Breast epithelium (tissue), 4 donors: ENCODE results near the gene ART3. TPM values are rescaled to one million over a fixed set of nuclear protein-coding genes. Genes with fewer than 3 reads are reported as not detected.

Source experiments
- DNase-seq, 2 donors: peaks; one replicate each; pipeline ENCODE4 v3.0.0-alpha.2; 2019; ENCODE audit warnings: low spot score in 2 of 2
- H3K27ac ChIP-seq, 2 donors: fragments of 200-600 bp; sonication (generic) in 1 of 2; one replicate each; pipeline ENCODE4 v1.5.1; 2016 to 2019; ENCODE audit warnings: mild to moderate bottlenecking in 1 of 2
- H3K27me3 ChIP-seq, 2 donors: fragments of 200-600 bp; sonication (generic) in 1 of 2; one replicate each; pipeline versions ENCODE4 v1.5.1 to v1.6.0; 2017 to 2019; ENCODE audit warnings: control low read depth in 1 of 2, mild to moderate bottlenecking in 1 of 2
- H3K36me3 ChIP-seq: fragments of 200-600 bp; one replicate; pipeline ENCODE4 v1.5.1; 2019
- H3K4me1 ChIP-seq, 2 donors: fragments of 200-600 bp; sonication (generic); one replicate each; pipeline ENCODE4 v1.5.1; 2016 to 2019; ENCODE audit warnings: control low read depth in 1 of 2
- H3K4me3 ChIP-seq, 3 donors: fragments of 200-600 bp; sonication (generic); 1 replicate in 2 of 3; 2 replicates in 1 of 3; pipeline ENCODE4 v1.5.1; 2016 to 2019; ENCODE audit warnings: mild to moderate bottlenecking in 3 of 3, moderate library complexity in 2 of 3
- H3K9me3 ChIP-seq, 2 donors: fragments of 200-600 bp; sonication (generic) in 1 of 2; one replicate each; pipeline ENCODE4 v1.5.1; 2016 to 2019; ENCODE audit warnings: control low read depth in 1 of 2
- CTCF ChIP-seq, 3 donors: fragments of 450-650 bp; IDR thresholded peaks; one replicate each; pipeline ENCODE4 v1.5.1; 2016 to 2017; ENCODE audit warnings: antibody characterized with exemption in 3 of 3, mild to moderate bottlenecking in 3 of 3, moderate library complexity in 3 of 3
- POLR2A ChIP-seq: fragments of 450-650 bp; IDR thresholded peaks from one replicate; pipeline ENCODE4 v1.6.1; 2016; ENCODE audit warnings: antibody characterized with exemption, mild to moderate bottlenecking, moderate library complexity
- POLR2AphosphoS5 ChIP-seq, 3 donors: sonication (generic); formaldehyde crosslinking; IDR thresholded peaks; one replicate each; pipeline ENCODE4 v1.6.1; 2017; ENCODE audit warnings: antibody characterized with exemption in 3 of 3
- intact Hi-C: fragments of 100-400 bp; cut with DNase I; formaldehyde crosslinking; loops from one replicate; pipeline ENCODE4 v1.15.1; 2023; ENCODE audit warnings: low total_unique reads
- total RNA-seq, 3 donors: library from RNA; depleted of rRNA; stranded (reverse); fragments of >200 nt; gene quantifications; one replicate each; pipeline ENCODE4 v1.1.0, GENCODE V29; 2016

Gene ART3
- total RNA-seq, 3 donors from 2014 or later = not detected

GRCh38 chr4:76072760-76073159 is 1.7 kb upstream of the ART3 start:
- no peaks in the 10 kb centered on the region for H3K27me3 ChIP-seq
- no peaks in the 10 kb centered on the region for H3K36me3 ChIP-seq
- TF ChIP-seq POLR2A (no peak), CTCF (IDR thresholded peaks at IDR 0.05) (no peak), POLR2AphosphoS5 (IDR thresholded peaks at IDR 0.05) (no peak)
- no peak overlapping the region for H3K4me3 ChIP-seq
- H3K4me1 ChIP-seq = no peaks in the 10 kb centered on the region
- no peak for DNase-seq
- H3K9me3 ChIP-seq = no peaks in the 10 kb centered on the region
- H3K27ac ChIP-seq = no peak overlapping the region
- intact Hi-C loops = loop anchor here (2.0 kb wide), 1 partner anchor 30 kb away; no protein-coding TSS in a partner anchor

- Histone ChIP-seq H3K27me3 (no peaks in the 10 kb centered on the region), H3K4me3 (no peak overlapping the region), H3K4me1 (no peaks in the 10 kb centered on the region), H3K36me3 (no peaks in the 10 kb centered on the region), H3K27ac (no peak overlapping the region), H3K9me3 (no peaks in the 10 kb centered on the region)
- DNase-seq = no peak
- TF ChIP-seq POLR2AphosphoS5 (IDR thresholded peaks at IDR 0.05) (no peak), CTCF (IDR thresholded peaks at IDR 0.05) (no peak), POLR2A (no peak)
- intact Hi-C loops = no loop called here
Measured at GRCh38 chr4:76074993-76075600, 588 bp downstream of the ART3 start.

- intact Hi-C loops = no loop called here
- no peaks in the 10 kb centered on the region for H3K36me3 ChIP-seq
- no peaks in the 10 kb centered on the region for H3K4me1 ChIP-seq
- no peaks in the 10 kb centered on the region for H3K9me3 ChIP-seq
- no peak overlapping the region for H3K27ac ChIP-seq
- no peaks in the 10 kb centered on the region for H3K27me3 ChIP-seq
- no peak overlapping the region for H3K4me3 ChIP-seq
- no peak for DNase-seq
- TF ChIP-seq CTCF (IDR thresholded peaks at IDR 0.05) (no peak), POLR2AphosphoS5 (IDR thresholded peaks at IDR 0.05) (no peak), POLR2A (no peak)
Measured at GRCh38 chr4:76078033-76078613, 3.6 kb downstream of the ART3 start.

- intact Hi-C loops = no loop called here
- DNase-seq = no peak
- Histone ChIP-seq H3K27me3 (no peaks in the 10 kb centered on the region), H3K36me3 (no peaks in the 10 kb centered on the region), H3K4me1 (peaks cover 0 to 4% of the 10 kb centered on the region in 2 donors), H3K4me3 (no peak overlapping the region), H3K27ac (no peak overlapping the region), H3K9me3 (no peaks in the 10 kb centered on the region)
- no peak for TF ChIP-seq POLR2A
- no peak for TF ChIP-seq POLR2AphosphoS5 (IDR thresholded peaks at IDR 0.05)
- TF ChIP-seq CTCF (IDR thresholded peaks at IDR 0.05) = no peak
Measured at GRCh38 chr4:76083386-76083988, 9.0 kb downstream of the ART3 start.

- Histone ChIP-seq H3K4me3 (no peak overlapping the region), H3K9me3 (no peaks in the 10 kb centered on the region), H3K27ac (no peak overlapping the region), H3K27me3 (no peaks in the 10 kb centered on the region), H3K4me1 (peaks cover 0 to 4% of the 10 kb centered on the region in 2 donors), H3K36me3 (no peaks in the 10 kb centered on the region)
- TF ChIP-seq CTCF (IDR thresholded peaks at IDR 0.05) (no peak), POLR2A (no peak), POLR2AphosphoS5 (IDR thresholded peaks at IDR 0.05) (no peak)
- no peak for DNase-seq
- intact Hi-C loops = no loop called here
Measured at GRCh38 chr4:76084542-76084941, 10.0 kb downstream of the ART3 start.
